Sciatic nerve (tissue), 2 donors: ENCODE measurements around the gene PIPOX. TPM values are rescaled to one million over a fixed set of nuclear protein-coding genes. Genes with fewer than 3 reads are reported as not detected.
"Not testable (repeated sequence)": the region's sequence is repeated elsewhere in the genome, so short reads cannot be mapped to it uniquely, and the experiment has no call there.

Experiments used
- ATAC-seq: fragments of 200-7000 bp; cut with Tn5 transposase; one replicate; pipeline ENCODE4 v1.9.1; 2020; ENCODE audit warnings: mild to moderate bottlenecking, moderate library complexity
- DNase-seq: peaks from one replicate; pipeline ENCODE4 v3.0.0-alpha.2; 2020; ENCODE audit warnings: low spot score
- intact Hi-C: fragments of 100-400 bp; cut with DNase I; formaldehyde crosslinking; loops from one replicate; pipeline ENCODE4 v1.14.2; 2022
- total RNA-seq: library from RNA; stranded (reverse); fragmentation: NEBNext Ultra II Directional; extraction: Animal tissue kit (Norgen Biotek cat#: 25700); gene quantifications from one replicate; pipeline ENCODE4 v1.2.1, GENCODE V29; 2021
- donor health status: DM: no; HTN: no; CAD: no.
- donor health status: DM: no; HTN: no; CAD: no.

PIPOX gene
- total RNA-seq, 1 donor from 2014 or later: 1.5 TPM

- ATAC-seq (peak; percentile 8), DNase-seq (no peak)
- intact Hi-C loops: no loop called here
Measured at GRCh38 chr17:29069526-29070041, 26.6 kb downstream of the PIPOX start.

GRCh38 chr17:29070308-29070707, 27.4 kb downstream of the PIPOX start:
- ATAC-seq (no peak), DNase-seq (no peak)
- intact Hi-C loops: no loop called here

- intact Hi-C loops: no loop called here
- DNase-seq (no peak), ATAC-seq (no peak)
Measured at GRCh38 chr17:29070781-29071180, 27.8 kb downstream of the PIPOX start.

- no peak for ATAC-seq
- intact Hi-C loops: no loop called here
- no peak for DNase-seq
Measured at GRCh38 chr17:29071303-29071702, 28.4 kb downstream of the PIPOX start.

- ATAC-seq: no peak
- intact Hi-C loops: no loop called here
- no peak for DNase-seq
Measured at GRCh38 chr17:29073045-29073444, 30.1 kb downstream of the PIPOX start.

GRCh38 chr17:29073520-29073919, 30.6 kb downstream of the PIPOX start:
- DNase-seq (no peak), ATAC-seq (no peak)
- intact Hi-C loops: no loop called here

- intact Hi-C loops: no loop called here
- no peak for DNase-seq
- no peak for ATAC-seq
Measured at GRCh38 chr17:29074488-29074887, 31.5 kb downstream of the PIPOX start.

GRCh38 chr17:29076087-29076486, 33.1 kb downstream of the PIPOX start:
- ATAC-seq: no peak
- intact Hi-C loops: no loop called here
- no peak for DNase-seq

- intact Hi-C loops: no loop called here
- ATAC-seq (peak; percentile 57), DNase-seq (no peak)
Measured at GRCh38 chr17:29076722-29077121, 33.8 kb downstream of the PIPOX start.

GRCh38 chr17:29077320-29077719, 34.4 kb downstream of the PIPOX start:
- intact Hi-C loops: no loop called here
- no peak for ATAC-seq
- DNase-seq: no peak

GRCh38 chr17:29078183-29079045, 35.5 kb downstream of the PIPOX start:
- ATAC-seq (no peak), DNase-seq (no peak)
- intact Hi-C loops: no loop called here

- ATAC-seq: no peak
- intact Hi-C loops: no loop called here
- no peak for DNase-seq
Measured at GRCh38 chr17:29079433-29079832, 36.5 kb downstream of the PIPOX start.

- no peak for DNase-seq
- intact Hi-C loops: no loop called here
Measured at GRCh38 chr17:29079887-29080286, 36.9 kb downstream of the PIPOX start.

GRCh38 chr17:29080323-29080722, 37.4 kb downstream of the PIPOX start:
- ATAC-seq (no peak), DNase-seq (no peak)
- intact Hi-C loops: no loop called here

More at GRCh38 chr17:29079887-29080286, 36.9 kb downstream of the PIPOX start:
- ATAC-seq: no peak

- ATAC-seq (no peak), DNase-seq (no peak)
- intact Hi-C loops: no loop called here
Measured at GRCh38 chr17:29080965-29081364, 38.0 kb downstream of the PIPOX start.

- ATAC-seq (no peak), DNase-seq (no peak)
- intact Hi-C loops: no loop called here
Measured at GRCh38 chr17:29084541-29085146, 41.7 kb downstream of the PIPOX start.

- ATAC-seq (no peak), DNase-seq (no peak)
- intact Hi-C loops: no loop called here
Measured at GRCh38 chr17:29085223-29085622, 42.3 kb downstream of the PIPOX start.

GRCh38 chr17:29086628-29087332, 43.8 kb downstream of the PIPOX start:
- intact Hi-C loops: no loop called here

GRCh38 chr17:29088782-29089181, 45.8 kb downstream of the PIPOX start:
- intact Hi-C loops, ATAC-seq, DNase-seq: not testable (repeated sequence)

More at GRCh38 chr17:29086628-29087332, 43.8 kb downstream of the PIPOX start:
- ATAC-seq: no peak
- DNase-seq: no peak

- no peak for DNase-seq
- intact Hi-C loops: no loop called here
- no peak for ATAC-seq
Measured at GRCh38 chr17:29089601-29090044, 46.7 kb downstream of the PIPOX start.
